Caco-2 (cell line): ENCODE data around the gene SPARCL1. TPM values are rescaled to one million over a fixed set of nuclear protein-coding genes. Genes with fewer than 3 reads are reported as not detected.
A peak's percentile ranks its signal among the peaks of the same experiment; 100 is the strongest.

Experiments used
- BruUV-seq: library from RNA; stranded (reverse); fragments of 400-500 nt; replicated peaks from 2 replicates; lab custom pipeline; 2021; lab: Mats Ljungman, UMichigan
- CTCF ChIA-PET: fragments of 300-600 bp; sonication (Branson Sonifier 250); formaldehyde crosslinking; loops from one replicate; lab custom pipeline; 2022; ENCODE audit warnings: antibody characterized with exemption; lab: Charles Lee
- POLR2A ChIA-PET: fragments of 300-600 bp; sonication (Branson Sonifier 250); formaldehyde crosslinking; loops from one replicate; lab custom pipeline; 2022; ENCODE audit warnings: antibody characterized with exemption; lab: Charles Lee
- DNase-seq, 2 experiments: peaks; one replicate each; pipeline versions ENCODE4 v3.0.0 to v3.0.0-alpha.2; 2020 to 2022
- H3K27me3 ChIP-seq: replicated peaks from 2 replicates; pipeline ENCODE4 v1.6.0; 2011; ENCODE audit warnings: low read length; ENCODE audit not compliant: control insufficient read depth, insufficient read depth
- H3K36me3 ChIP-seq: 2 replicates; pipeline ENCODE4 v1.5.1; 2011; ENCODE audit warnings: low read length; ENCODE audit not compliant: control insufficient read depth, insufficient read depth
- H3K4me1 ChIP-seq: fragments of 250-450 bp; sonication (Bioruptor Pico); 2 replicates; pipeline ENCODE4 v1.5.1; 2020; ENCODE audit warnings: mild to moderate bottlenecking
- H3K4me3 ChIP-seq: 2 replicates; pipeline ENCODE4 v1.5.1; 2011; ENCODE audit warnings: low read depth, mild to moderate bottlenecking, control low read depth, low read length
- H3K9me3 ChIP-seq: fragments of 250-450 bp; sonication (Bioruptor Pico); 2 replicates; pipeline ENCODE4 v1.5.1; 2020; ENCODE audit warnings: mild to moderate bottlenecking, moderate library complexity
- H3K27ac Mint-ChIP-seq: one replicate; pipeline ENCODE4 v1.8.0; 2022; ENCODE audit warnings: mixed read lengths; ENCODE audit not compliant: unreplicated experiment
- H3K27me3 Mint-ChIP-seq: one replicate; pipeline ENCODE4 v1.8.0; 2022; ENCODE audit warnings: mixed read lengths; ENCODE audit not compliant: insufficient read depth, unreplicated experiment
- H3K36me3 Mint-ChIP-seq: one replicate; pipeline ENCODE4 v1.8.0; 2022; ENCODE audit warnings: mild to moderate bottlenecking, mixed read lengths; ENCODE audit not compliant: insufficient read depth, unreplicated experiment
- H3K4me1 Mint-ChIP-seq: one replicate; pipeline ENCODE4 v1.8.0; 2022; ENCODE audit warnings: low read depth, mixed read lengths; ENCODE audit not compliant: unreplicated experiment
- H3K4me3 Mint-ChIP-seq: one replicate; pipeline ENCODE4 v1.8.0; 2022; ENCODE audit warnings: mild to moderate bottlenecking, moderate library complexity, mixed read lengths; ENCODE audit not compliant: unreplicated experiment
- H3K9me3 Mint-ChIP-seq: one replicate; pipeline ENCODE4 v1.8.0; 2022; ENCODE audit warnings: mixed read lengths; ENCODE audit not compliant: unreplicated experiment
- intact Hi-C: fragments of 100-400 bp; cut with micrococcal nuclease; formaldehyde crosslinking; loops from one replicate; pipeline ENCODE4 v1.10.0; 2022; ENCODE audit not compliant: unreplicated experiment
- total RNA-seq: library from RNA; stranded (reverse); gene quantifications from 2 replicates; pipeline ENCODE4 v1.2.3, GENCODE V29; 2022
- TF ChIP-seq, protein P1 (sequence below), 2 experiments: fragments of 200-600 bp in 1 of 2; IDR thresholded peaks; 1 replicate in 1 of 2; 2 replicates in 1 of 2; pipeline versions ENCODE4 v1.5.1 to v1.8.0; 2011 to 2022; ENCODE audit warnings: antibody characterized with exemption in 1 of 2, control low read depth in 1 of 2, inconsistent platforms in 1 of 2, low read depth in 1 of 2, low read length in 1 of 2, mild to moderate bottlenecking in 1 of 2, moderate library complexity in 1 of 2; ENCODE audit not compliant: insufficient read depth in 1 of 2, severe bottlenecking in 1 of 2, unreplicated experiment in 1 of 2

SPARCL1 gene
- total RNA-seq, 1 experiment from 2014 or later = 0.18 TPM

DNA sequence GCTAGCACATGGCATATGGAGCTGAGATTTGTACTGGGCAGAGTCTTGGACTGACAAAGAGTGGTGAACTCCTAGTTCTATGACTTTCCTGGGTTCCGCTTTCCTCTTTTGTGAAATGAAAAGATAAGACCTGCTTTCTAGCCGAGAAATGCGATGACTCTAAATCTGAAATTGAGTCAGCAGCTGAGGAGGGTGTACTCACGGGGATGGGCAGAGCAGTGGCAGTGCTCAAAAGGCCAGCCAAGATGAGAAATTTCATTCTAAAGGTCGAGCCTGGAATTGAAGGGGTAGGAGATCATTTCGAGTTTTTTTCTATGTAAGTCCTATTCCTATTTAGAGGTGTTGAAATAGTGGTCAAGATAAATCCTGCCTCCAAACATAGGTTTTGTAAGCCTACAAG, 59.8 kb downstream of the SPARCL1 start:
- Histone ChIP-seq H3K4me3 (no peak overlapping the region), H3K27me3 (no peaks in the 10 kb centered on the region), H3K4me1 (no peaks in the 10 kb centered on the region), H3K9me3 (no peaks in the 10 kb centered on the region), H3K36me3 (no peaks in the 10 kb centered on the region)
- no TSS peak for BruUV-seq
- Mint-ChIP-seq H3K36me3 (no peaks in the 10 kb centered on the region), H3K4me1 (no peaks in the 10 kb centered on the region), H3K9me3 (no peaks in the 10 kb centered on the region), H3K27ac (no peak overlapping the region), H3K4me3 (no peak overlapping the region), H3K27me3 (no peaks in the 10 kb centered on the region)
- CTCF ChIA-PET = no interaction called here
- TF ChIP-seq, protein P1, sequence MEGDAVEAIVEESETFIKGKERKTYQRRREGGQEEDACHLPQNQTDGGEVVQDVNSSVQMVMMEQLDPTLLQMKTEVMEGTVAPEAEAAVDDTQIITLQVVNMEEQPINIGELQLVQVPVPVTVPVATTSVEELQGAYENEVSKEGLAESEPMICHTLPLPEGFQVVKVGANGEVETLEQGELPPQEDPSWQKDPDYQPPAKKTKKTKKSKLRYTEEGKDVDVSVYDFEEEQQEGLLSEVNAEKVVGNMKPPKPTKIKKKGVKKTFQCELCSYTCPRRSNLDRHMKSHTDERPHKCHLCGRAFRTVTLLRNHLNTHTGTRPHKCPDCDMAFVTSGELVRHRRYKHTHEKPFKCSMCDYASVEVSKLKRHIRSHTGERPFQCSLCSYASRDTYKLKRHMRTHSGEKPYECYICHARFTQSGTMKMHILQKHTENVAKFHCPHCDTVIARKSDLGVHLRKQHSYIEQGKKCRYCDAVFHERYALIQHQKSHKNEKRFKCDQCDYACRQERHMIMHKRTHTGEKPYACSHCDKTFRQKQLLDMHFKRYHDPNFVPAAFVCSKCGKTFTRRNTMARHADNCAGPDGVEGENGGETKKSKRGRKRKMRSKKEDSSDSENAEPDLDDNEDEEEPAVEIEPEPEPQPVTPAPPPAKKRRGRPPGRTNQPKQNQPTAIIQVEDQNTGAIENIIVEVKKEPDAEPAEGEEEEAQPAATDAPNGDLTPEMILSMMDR (IDR thresholded peaks at IDR 0.05; ENCODE audit: insufficient read depth in 1 of 2, low read depth in 1 of 2, low read length in 1 of 2, severe bottlenecking in 1 of 2, unreplicated experiment in 1 of 2) = no peak
- POLR2A ChIA-PET = no interaction called here
- DNase-seq = no peak
- intact Hi-C loops = loop anchor here (5.0 kb wide), 2 partner anchors 112 to 317 kb away; no protein-coding TSS in a partner anchor

DNA sequence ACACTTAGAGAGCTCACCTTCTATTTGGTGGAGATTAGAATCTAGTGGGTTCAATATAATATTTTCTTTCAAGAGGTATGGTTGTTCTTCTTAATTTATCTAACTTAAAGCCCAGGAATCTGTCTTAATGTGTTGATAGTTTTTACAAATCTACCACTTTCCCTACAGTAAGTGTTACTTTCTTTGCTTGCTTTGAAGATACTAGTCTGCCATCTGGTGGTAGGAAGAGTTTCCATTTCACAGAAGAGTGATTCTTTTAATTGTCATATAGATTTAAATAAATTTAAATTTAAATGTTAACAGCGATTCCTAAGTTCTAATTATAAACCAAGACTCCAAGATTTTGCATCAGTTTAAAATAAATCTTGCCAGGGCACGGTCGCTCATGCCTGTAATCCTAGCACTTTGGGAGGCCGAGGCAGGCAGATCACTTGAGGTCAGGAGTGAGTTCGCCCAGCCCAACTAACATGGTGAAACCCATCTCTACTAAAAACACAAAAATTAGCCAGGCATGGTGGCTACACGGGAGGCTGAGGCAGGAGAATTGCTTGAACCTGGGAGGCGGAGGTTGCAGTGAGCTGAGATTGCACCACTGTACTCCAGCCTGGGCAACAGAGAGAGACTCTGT, 63.3 kb downstream of the SPARCL1 start:
- CTCF ChIA-PET = no interaction called here
- POLR2A ChIA-PET = no interaction called here
- BruUV-seq = no TSS peak
- H3K36me3 ChIP-seq = no peaks in the 10 kb centered on the region
- Mint-ChIP-seq H3K27me3 (no peaks in the 10 kb centered on the region), H3K36me3 (no peaks in the 10 kb centered on the region), H3K27ac (no peak overlapping the region), H3K4me1 (no peaks in the 10 kb centered on the region), H3K9me3 (no peaks in the 10 kb centered on the region), H3K4me3 (no peak overlapping the region)
- TF ChIP-seq, protein P1 (IDR thresholded peaks at IDR 0.05; ENCODE audit: insufficient read depth in 1 of 2, low read depth in 1 of 2, low read length in 1 of 2, severe bottlenecking in 1 of 2, unreplicated experiment in 1 of 2) = peak; percentile 25 to 38
- DNase-seq = peak in 1 of 2 experiments; percentile 38
- no peak overlapping the region for H3K4me3 ChIP-seq
- H3K27me3 ChIP-seq = no peaks in the 10 kb centered on the region
- no peaks in the 10 kb centered on the region for H3K9me3 ChIP-seq
- peaks cover 5% of the 10 kb centered on the region; the same call in 1 of the 2 replicates for H3K4me1 ChIP-seq
- intact Hi-C loops = loop anchor here (1.0 to 5.0 kb wide), 5 partner anchors 43 to 314 kb away; partner anchors contain the start of gene NUDT9

DNA sequence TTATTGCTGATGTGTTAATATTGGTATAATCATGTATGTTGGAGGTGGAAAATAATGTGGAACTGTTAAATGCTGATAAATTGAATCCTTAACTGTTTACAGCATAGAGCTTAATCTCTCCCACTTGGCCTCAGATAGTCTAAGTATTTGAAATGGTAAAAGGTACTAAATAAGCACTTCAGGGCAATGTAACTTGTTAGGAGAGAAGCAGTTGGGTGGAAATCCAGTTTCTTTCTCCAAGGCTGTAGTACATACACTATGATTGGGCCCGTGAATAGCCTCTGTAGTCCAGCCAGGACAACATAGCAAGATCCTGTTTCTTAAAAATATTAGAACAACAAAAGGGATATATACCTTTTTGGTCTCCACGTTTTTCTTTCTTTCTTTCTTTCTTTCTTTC, 67.1 kb downstream of the SPARCL1 start:
- no peaks in the 10 kb centered on the region for H3K9me3 ChIP-seq
- no peaks in the 10 kb centered on the region; the same call in 1 of the 2 replicates for H3K36me3 ChIP-seq
- no peaks in the 10 kb centered on the region for H3K27me3 ChIP-seq
- H3K36me3 Mint-ChIP-seq = peaks cover 6% of the 10 kb centered on the region
- intact Hi-C loops = loop anchor here (5.0 kb wide), 1 partner anchor 70 kb away; the partner anchor contains the start of gene HSD17B11
- H3K9me3 Mint-ChIP-seq = no peaks in the 10 kb centered on the region
- no peak for DNase-seq
- POLR2A ChIA-PET = no interaction called here
- no peak overlapping the region for H3K4me3 ChIP-seq
- H3K4me3 Mint-ChIP-seq = no peak overlapping the region
- no peaks in the 10 kb centered on the region for H3K27me3 Mint-ChIP-seq
- BruUV-seq = no TSS peak
- no peaks in the 10 kb centered on the region for H3K4me1 Mint-ChIP-seq
- H3K4me1 ChIP-seq = peaks cover 5% of the 10 kb centered on the region; the same call in 1 of the 2 replicates
- CTCF ChIA-PET = no interaction called here
- no peak overlapping the region for H3K27ac Mint-ChIP-seq
- TF ChIP-seq, protein P1 (IDR thresholded peaks at IDR 0.05; ENCODE audit: insufficient read depth in 1 of 2, low read depth in 1 of 2, low read length in 1 of 2, severe bottlenecking in 1 of 2, unreplicated experiment in 1 of 2) = no peak
